ENCODE measurements around the gene SHKBP1.
"Not testable (repeated sequence)": the region's sequence is repeated elsewhere in the genome, so short reads cannot be mapped to it uniquely, and the experiment has no call there.

Gene SHKBP1

GRCh38 chr19:40590464-40591265, 14.0 kb downstream of the SHKBP1 start:
- no peak for FAIRE-seq
- no peak for DNase-seq (ENCODE audit: insufficient read length)
- TF ChIP-seq POLR2A (IDR thresholded peaks at IDR 0.05; ENCODE audit: low read depth, low read length): no peak
- TF ChIP-seq POLR2AphosphoS5 (IDR thresholded peaks at IDR 0.05; ENCODE audit: low read depth, low read length): no peak
- TF ChIP-seq TAF1 (IDR thresholded peaks at IDR 0.05; ENCODE audit: borderline replicate concordance, low read depth, low read length): no peak

- FAIRE-seq; DNase-seq (ENCODE audit: insufficient read length): not testable (repeated sequence)
These were observed 15.1 kb downstream of the SHKBP1 start for GRCh38 chr19:40591724-40592123.

DNA sequence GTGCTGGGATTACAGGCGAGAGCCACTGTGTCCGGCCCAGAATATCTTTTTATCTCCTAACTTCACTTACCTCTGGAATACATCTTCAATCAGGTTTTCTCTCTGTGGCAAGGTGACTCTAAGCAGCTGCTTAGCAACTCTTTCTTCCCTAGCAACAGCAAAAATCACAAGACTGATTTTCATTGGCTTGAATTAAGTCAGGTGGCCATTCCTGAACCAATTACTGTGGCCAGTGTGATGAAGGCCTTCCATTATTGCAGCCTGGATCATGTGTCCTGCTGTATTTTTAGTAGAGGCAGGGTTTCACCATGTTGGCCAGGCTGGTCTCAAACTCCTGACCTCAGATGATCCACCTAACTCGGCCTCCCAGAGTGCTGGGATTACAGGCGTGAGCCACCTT, 15.5 kb downstream of the SHKBP1 start:
- no peak for TF ChIP-seq TAF1 (IDR thresholded peaks at IDR 0.05; ENCODE audit: borderline replicate concordance, low read depth, low read length)
- no peak for DNase-seq (ENCODE audit: insufficient read length)
- FAIRE-seq: peak; percentile 24

- DNase-seq (ENCODE audit: insufficient read length) (no peak), FAIRE-seq (no peak)
- TF ChIP-seq POLR2AphosphoS5 (IDR thresholded peaks at IDR 0.05; ENCODE audit: low read depth, low read length): no peak
- TF ChIP-seq POLR2A (IDR thresholded peaks at IDR 0.05; ENCODE audit: low read depth, low read length): no peak
- no peak for TF ChIP-seq TAF1 (IDR thresholded peaks at IDR 0.05; ENCODE audit: borderline replicate concordance, low read depth, low read length)
These were observed 17.6 kb downstream of the SHKBP1 start for GRCh38 chr19:40594255-40594654.

- no peak for DNase-seq (ENCODE audit: insufficient read length)
- no peak for FAIRE-seq
- TF ChIP-seq POLR2AphosphoS5 (IDR thresholded peaks at IDR 0.05; ENCODE audit: low read depth, low read length) (no peak), POLR2A (IDR thresholded peaks at IDR 0.05; ENCODE audit: low read depth, low read length) (no peak), TAF1 (IDR thresholded peaks at IDR 0.05; ENCODE audit: borderline replicate concordance, low read depth, low read length) (no peak)
These were observed 18.0 kb downstream of the SHKBP1 start for GRCh38 chr19:40594657-40595091.

GRCh38 chr19:40596608-40597328, 20.1 kb downstream of the SHKBP1 start:
- FAIRE-seq (no peak), DNase-seq (ENCODE audit: insufficient read length) (no peak)
- no peak for TF ChIP-seq POLR2A (IDR thresholded peaks at IDR 0.05; ENCODE audit: low read depth, low read length)

GRCh38 chr19:40597329-40597838, 20.7 kb downstream of the SHKBP1 start:
- no peak for TF ChIP-seq POLR2AphosphoS5 (IDR thresholded peaks at IDR 0.05; ENCODE audit: low read depth, low read length)
- DNase-seq (ENCODE audit: insufficient read length) (no peak), FAIRE-seq (no peak)

- TF ChIP-seq POLR2A (IDR thresholded peaks at IDR 0.05; ENCODE audit: low read depth, low read length) (no peak), TAF1 (IDR thresholded peaks at IDR 0.05; ENCODE audit: borderline replicate concordance, low read depth, low read length) (no peak), POLR2AphosphoS5 (IDR thresholded peaks at IDR 0.05; ENCODE audit: low read depth, low read length) (no peak)
- DNase-seq (ENCODE audit: insufficient read length): peak; percentile 83
- FAIRE-seq: peak; percentile 93
These were observed 21.6 kb downstream of the SHKBP1 start for GRCh38 chr19:40598121-40598917.

DNA sequence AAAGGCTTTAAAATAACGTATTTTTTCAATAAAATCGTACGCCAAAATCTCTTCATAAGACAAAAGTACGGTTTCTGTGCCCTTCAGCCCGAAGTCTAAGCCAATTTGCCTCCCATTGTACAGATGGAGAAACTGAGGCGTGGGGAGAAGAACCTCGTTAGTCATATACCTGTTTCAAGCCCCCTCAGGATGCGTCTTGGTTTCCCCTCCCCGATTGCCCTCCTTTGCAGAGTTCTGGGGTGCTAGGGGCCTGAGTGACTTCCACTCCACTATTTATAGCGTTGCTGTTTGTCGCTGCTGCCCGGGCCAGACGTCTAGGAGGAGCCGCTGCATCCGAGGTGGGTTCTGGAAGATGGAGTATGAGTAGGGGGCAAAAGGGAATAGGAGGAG, 22.2 kb downstream of the SHKBP1 start:
- TF ChIP-seq TAF1 (IDR thresholded peaks at IDR 0.05; ENCODE audit: borderline replicate concordance, low read depth, low read length) (no peak), POLR2AphosphoS5 (IDR thresholded peaks at IDR 0.05; ENCODE audit: low read depth, low read length) (no peak), POLR2A (IDR thresholded peaks at IDR 0.05; ENCODE audit: low read depth, low read length) (no peak)
- FAIRE-seq: no peak

DNA sequence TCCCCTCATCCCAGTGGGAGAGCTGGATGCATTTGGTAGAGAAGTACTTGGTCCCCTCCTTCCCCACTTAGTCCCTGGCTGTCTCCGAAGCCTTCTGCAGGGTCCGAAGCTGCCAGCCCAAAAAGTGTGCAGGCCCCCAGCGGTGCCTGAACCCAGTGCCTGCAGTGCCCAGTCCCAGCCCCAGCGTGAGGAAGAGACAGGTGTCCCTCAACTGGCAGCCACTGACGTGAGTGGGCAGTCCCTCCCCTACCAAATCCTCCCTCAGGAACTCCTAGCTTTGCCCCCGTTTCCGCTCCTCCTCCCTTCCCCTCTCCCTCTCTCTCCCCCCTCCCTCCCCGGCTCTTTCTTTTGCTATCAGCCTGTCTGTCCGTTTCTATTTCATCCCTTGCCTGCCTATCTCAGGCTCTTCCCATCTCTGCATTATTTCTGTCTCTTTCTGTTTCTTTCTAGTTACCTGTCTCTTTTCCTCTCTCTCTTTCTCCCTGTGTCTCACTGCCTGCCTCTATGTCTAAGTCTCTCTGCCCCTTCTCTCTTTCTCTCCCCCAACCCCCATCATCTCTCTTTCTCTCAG, 22.7 kb downstream of the SHKBP1 start:
- FAIRE-seq (peak; percentile 5), DNase-seq (ENCODE audit: insufficient read length) (no peak)

More for the DNA sequence above, 22.2 kb downstream of the SHKBP1 start:
- DNase-seq (ENCODE audit: insufficient read length): no peak

GRCh38 chr19:40599902-40600569, 23.4 kb downstream of the SHKBP1 start:
- no peak for DNase-seq (ENCODE audit: insufficient read length)
- TF ChIP-seq POLR2AphosphoS5 (IDR thresholded peaks at IDR 0.05; ENCODE audit: low read depth, low read length) (no peak), TAF1 (IDR thresholded peaks at IDR 0.05; ENCODE audit: borderline replicate concordance, low read depth, low read length) (no peak), POLR2A (IDR thresholded peaks at IDR 0.05; ENCODE audit: low read depth, low read length) (no peak)
- FAIRE-seq: no peak

More for the DNA sequence above, 22.7 kb downstream of the SHKBP1 start:
- TF ChIP-seq TAF1 (IDR thresholded peaks at IDR 0.05; ENCODE audit: borderline replicate concordance, low read depth, low read length) (no peak), POLR2AphosphoS5 (IDR thresholded peaks at IDR 0.05; ENCODE audit: low read depth, low read length) (no peak), POLR2A (IDR thresholded peaks at IDR 0.05; ENCODE audit: low read depth, low read length) (no peak)
